Measurements from ENCODE around the gene STIMATE. TPM values are rescaled to one million over a fixed set of nuclear protein-coding genes. Genes with fewer than 3 reads are reported as not detected.

Gene STIMATE
- polyA plus RNA-seq, 4 donors = 13.4 to 15.8 (median 14.5) TPM

DNA sequence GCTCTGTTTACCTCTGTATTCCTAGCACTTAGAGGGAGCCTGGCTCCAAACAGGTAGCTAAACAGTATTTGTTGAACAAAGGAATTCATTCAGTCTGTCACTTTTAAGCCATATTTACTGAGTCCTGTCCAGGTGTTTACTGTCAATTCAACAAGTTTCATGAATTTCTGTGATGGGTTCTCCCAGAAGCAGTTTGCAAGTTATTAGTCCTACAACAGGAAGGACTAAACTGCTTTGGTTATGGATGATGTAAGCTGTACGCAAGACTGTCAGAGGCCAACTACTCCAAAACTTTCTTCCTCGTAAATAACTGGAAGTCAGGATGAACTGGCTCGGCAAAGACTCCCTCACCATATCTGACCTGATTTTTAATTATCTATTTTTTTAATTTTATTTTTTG is 25.1 kb downstream of the STIMATE start:
- DNase-seq (ENCODE audit: low read depth in 4 of 4, low spot score in 3 of 4) = no peak

DNA sequence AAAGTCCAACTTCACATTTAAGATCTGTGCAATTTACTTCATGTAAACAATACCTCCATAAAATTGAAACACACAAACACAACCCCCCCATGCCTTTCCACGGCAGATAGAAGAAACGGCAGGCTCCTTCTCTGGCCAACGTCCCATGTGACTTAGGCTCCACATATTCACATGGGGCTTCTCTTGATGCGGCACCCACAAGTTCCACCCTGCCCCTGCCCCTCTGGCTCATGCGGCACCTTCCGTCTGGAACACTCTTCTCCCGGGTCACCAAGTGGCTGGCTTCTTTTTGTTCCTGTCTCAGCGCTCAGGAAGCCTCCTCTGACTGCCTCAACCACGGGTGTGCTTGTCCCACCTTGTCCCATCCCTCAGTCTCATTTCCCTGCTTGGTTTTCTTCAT is 25.6 kb downstream of the STIMATE start:
- DNase-seq (ENCODE audit: low read depth in 4 of 4, low spot score in 3 of 4) = no peak

DNA sequence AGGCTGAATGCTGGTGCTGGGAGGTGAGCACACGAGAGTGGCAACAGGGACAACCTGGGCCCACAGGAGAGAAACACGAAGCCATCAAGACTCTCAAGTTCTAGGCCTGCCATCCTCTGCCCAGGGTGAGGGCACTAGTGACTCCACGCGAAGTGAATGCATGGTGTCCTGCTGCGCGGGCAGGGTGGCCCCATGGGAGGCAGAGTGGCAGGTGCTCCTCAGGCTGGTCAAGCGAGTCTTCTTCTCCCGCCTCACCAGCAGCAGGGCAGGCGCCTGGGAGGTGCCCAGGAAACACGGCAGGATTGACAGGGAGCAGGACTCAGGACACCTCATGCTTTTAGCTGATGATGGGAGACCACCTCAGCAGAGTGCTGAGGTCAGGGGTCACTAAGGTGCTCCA is 26.9 kb downstream of the STIMATE start:
- DNase-seq (ENCODE audit: low read depth in 4 of 4, low spot score in 3 of 4) = no peak

DNA sequence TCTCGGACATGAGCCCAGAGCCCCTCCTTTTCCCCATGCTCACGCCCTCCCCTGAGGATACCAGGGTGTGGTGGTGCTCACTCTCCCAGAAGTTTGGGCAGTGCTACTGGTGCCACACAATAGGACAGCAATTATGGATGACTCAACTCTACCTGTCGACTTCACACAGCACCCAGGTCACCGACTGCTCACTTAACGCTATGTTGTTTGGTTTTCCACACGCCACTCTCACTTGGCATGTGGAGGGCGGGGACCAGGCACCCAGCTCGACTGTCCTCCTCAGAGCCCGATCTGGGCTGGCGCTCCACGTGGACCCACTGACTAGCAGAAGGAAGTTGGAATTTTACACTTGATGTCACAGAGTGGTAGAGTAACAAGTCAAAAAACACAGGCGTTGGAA is 30.9 kb downstream of the STIMATE start:
- DNase-seq (ENCODE audit: low read depth in 4 of 4, low spot score in 3 of 4) = no peak

DNA sequence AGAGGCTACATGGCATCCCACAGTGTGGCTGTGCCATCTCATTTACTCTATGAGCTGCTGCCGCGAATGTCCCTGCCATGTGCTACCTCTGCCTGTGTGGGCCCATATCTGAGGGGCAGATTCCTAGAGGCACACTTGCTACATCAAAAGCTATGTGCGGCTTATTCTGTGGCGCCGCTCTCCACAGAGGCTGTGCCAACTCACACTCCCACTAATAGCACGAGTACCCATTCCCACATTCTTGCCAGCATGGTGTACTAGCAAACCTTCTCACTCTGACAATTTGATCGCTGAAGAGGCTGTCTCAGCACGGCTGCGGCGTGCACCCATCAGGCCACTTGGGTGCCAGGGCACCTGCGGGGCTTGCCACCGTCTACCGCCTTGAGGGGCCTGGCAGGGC is 31.4 kb downstream of the STIMATE start:
- no peak for DNase-seq (ENCODE audit: low read depth in 4 of 4, low spot score in 3 of 4)

DNA sequence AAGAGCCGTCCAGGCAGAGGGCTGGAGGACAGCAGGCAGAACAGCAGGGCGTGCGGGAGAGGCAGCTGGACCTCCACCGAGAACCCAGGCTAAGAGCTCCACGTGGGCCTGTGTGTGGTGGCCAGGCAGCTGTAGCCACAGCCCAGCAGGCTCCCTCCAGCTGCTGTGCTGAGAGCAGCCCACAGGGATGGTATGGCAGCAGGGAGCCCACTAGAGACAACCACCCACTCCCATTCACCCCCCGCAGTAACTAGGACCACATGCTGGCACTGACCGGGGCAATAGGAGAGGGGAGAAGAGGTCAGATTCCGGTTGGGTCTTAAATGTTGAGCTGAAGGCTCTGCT is 37.0 kb downstream of the STIMATE start:
- DNase-seq (ENCODE audit: low read depth in 4 of 4, low spot score in 3 of 4) = no peak

DNA sequence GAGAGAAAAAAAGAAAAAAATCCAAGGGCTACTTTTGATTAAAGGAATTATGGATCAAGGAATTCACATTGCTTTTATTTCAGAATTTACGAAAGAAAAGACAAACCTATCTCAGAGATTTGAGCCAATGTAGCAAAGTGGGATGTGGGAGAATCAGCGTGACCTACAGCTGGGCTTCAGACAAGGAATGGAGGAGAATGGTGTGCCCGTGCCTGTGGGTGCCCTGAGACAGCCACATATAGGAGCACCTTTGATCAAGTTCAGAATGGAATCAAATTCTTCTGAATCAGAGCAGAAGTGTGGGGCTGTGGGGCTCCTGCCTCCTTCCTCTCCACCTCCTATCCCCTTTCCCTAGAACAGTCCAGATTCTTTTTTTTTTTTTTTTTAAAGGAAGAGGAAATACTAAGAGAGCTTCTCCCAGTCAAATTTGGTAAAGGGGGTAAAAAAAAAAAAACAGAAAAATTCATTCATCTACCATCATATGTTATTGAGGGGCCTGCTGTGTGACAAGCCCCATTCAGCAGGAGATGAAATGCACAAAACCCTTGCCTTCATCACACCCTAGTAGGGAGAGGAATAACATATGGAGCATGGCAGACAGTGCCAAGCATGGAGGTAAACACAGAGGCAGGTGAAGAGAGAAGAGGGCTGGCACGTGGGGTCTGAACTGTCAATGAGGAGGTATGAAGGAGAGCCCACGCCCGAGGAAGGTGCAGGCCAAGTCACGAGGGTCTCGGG is 37.5 kb downstream of the STIMATE start:
- DNase-seq (ENCODE audit: low read depth in 4 of 4, low spot score in 3 of 4) = no peak

DNA sequence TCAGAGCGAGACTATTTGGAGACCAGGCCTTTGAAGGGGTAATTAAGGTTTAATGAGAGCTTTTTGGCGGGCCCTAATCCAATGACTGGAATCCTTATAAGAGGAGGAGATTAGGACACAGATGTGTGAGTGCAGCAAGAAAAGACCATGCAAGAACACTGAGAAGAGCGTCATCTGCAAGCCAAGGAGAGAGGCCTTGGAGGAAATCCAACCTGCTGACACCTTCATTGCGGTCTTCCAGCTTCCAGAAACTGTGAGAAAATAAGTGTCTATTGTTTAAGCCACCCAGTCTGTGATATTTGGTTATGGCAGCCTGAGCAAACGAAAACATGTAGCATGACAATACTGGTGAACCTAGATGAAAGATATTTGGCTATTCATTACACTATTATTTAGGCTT is 39.5 kb downstream of the STIMATE start:
- no peak for DNase-seq (ENCODE audit: low read depth in 4 of 4, low spot score in 3 of 4)

DNA sequence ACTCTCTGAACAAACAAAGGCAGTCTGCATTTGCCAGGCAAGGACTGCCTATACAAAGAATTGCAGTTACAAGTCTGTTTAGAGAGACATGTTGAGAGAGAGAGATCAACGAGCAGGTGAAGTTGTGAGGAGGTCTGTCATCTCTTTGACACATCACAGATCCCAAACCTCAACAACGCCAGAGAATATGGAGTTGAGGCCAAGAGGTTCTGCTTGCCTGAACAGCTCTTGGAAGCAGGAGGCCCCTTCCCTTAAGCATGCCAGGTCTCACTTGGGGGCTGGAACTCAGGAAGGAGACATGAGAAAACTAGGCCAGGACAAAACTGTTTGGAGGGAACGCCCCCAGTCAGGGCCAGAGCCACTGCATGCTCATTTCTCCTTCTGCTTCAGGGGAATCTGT is 40.2 kb downstream of the STIMATE start:
- no peak for DNase-seq (ENCODE audit: low read depth in 4 of 4, low spot score in 3 of 4)

DNA sequence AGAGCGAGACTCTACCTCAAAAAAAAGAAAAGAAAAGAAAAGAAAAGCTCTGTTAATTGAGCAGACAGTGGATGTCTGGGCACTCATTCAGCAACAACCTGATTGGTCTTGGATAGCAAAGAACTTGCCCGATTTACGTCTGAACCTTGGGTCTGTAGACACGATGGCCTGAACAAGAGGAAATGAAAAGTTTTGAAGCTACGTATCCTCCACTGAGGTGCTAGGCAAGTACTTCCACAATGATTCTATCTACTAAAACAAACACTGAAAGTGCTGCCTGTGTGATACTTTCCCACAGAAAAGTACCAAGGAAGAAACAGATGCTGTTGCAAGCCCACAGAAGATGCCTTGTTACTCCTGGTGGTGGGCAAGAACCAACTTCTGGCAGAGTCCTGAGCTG is 40.7 kb downstream of the STIMATE start:
- no peak for DNase-seq (ENCODE audit: low read depth in 4 of 4, low spot score in 3 of 4)

DNA sequence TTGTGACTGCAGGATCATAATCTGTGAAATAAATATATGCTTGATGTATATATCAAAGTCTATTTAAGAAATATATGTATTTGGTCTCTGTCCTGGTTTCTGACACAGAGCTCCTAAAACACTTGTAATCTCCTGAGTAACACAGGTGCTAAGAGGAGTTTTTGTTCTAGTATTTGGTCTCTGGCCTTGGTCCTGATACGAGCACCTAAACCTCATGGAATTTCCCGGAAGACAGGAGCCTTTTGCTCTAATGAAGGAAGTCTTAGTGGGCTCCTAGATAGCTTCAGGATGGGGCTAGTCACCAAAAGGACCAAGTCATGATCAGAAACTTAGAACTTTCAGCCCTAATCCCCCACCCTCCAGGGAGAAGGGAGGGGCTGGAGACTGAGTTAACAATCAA is 43.3 kb downstream of the STIMATE start:
- no peak for DNase-seq (ENCODE audit: low read depth in 4 of 4, low spot score in 3 of 4)

DNA sequence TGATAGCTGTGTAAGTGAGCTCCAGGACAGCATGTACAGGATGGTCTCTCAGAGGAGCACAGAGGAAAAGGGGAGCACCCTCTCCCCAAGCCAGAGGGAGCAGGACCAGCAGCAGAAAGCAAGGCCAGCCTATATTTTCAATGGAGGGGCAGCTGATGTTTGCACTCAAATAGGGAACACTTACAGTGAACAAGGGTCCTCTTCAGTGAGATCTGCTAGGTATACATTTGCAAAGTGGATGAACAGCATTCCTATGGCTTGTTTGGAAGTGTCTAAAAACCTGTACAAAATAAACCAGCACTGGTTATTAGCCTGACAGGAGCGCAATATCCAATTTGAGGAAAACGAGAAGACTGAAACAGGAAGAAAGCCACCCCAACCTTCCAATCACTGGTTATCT is 44.9 kb downstream of the STIMATE start:
- no peak for DNase-seq (ENCODE audit: low read depth in 4 of 4, low spot score in 3 of 4)

DNA sequence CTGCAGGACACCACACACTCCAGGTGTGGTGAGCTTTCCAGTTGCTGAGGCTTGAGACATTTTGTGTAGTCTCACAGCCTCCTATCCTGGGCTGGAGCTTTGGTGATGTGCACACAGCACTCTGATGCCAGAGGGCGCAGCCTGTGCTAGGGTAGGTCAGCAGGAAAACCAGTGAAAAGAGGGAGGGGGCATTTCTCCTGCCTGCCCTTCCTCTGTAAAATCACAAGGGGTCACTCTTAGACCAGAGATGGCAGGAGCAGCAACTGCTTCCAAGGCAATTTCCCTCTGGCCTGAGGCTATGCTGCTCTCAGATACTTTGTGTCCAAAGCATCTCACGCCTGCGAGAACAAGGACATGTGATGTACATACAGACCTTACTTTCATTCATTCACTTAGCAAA is 46.0 kb downstream of the STIMATE start:
- no peak for DNase-seq (ENCODE audit: low read depth in 4 of 4, low spot score in 3 of 4)

DNA sequence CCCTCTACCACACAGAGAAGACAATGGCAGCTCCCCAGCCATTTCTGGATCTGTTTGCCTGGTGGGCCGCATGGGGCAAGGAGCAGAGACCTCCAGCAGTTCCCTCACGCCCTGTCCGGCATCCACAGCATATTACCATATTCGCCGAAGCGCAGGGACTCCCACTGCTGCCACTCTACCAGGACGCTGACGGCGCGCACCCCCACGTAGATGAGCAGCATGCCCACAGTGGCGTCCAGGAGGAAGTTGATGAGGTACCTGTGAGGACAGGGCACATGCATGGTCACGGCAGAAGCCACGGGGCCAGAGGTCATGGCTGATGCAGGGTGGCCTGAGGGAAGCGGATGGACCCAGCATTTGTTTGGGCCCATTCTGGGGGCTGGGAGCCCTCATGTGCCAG is 47.7 kb downstream of the STIMATE start:
- DNase-seq (ENCODE audit: low read depth in 4 of 4, low spot score in 3 of 4) = no peak

DNA sequence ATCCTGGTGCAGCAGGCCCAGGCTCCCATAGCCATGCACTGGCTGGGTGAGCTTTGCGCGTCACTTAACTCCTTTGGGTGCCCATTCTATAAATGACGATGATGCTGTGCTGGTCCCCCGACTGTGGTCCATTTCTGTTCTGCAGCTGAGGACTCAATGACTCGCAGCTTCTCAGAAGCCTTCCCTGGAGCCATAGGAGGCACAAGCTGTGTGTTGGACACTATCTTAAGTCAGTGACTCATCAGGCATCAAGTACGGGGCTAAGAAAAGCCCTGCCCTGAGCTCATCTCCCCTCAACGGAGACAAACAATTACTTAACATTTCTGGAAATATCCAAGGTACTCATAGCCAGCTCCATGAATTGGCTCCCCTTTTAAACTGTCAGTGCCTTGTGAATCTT is 48.7 kb downstream of the STIMATE start:
- no peak for DNase-seq (ENCODE audit: low read depth in 4 of 4, low spot score in 3 of 4)

DNA sequence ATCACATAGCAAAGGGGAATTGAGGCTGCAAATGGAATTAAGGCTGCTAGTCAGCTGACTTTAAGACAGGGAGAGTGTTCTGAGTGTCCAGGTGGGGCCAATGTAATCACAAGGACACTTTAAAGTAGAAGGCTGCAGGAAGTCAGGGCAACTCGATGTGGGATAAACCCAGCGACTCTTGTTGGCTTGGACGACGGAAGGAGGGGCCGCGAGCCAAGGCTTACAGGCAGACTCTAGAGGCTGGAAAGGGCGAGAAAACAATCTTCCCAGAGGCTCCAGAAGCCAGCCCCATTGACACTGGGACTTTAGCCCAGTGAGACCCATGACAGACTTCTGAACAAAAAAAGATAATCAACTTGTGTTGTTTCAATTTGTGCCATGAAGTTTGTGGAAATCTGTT is 49.6 kb downstream of the STIMATE start:
- no peak for DNase-seq (ENCODE audit: low read depth in 4 of 4, low spot score in 3 of 4)

DNA sequence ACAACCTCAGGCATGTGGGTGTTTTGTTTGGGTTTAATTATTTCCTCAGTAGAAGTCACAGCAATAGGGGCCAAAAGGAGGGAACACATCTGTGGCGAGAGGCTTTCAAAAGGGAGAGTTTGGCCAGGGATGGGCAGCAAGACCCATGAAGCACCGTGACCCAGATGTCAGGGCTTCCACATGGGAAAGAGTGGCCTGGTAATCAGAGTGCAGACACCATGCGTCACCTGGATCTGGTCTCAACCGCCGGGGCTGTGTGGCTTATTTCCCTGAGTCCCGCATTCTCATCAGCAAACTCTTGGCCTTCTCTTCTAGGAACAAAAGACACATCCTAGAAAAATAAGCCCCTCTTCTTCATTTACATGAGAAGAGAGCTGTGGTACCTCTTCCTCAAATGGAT is 50.1 kb downstream of the STIMATE start:
- DNase-seq (ENCODE audit: low read depth in 4 of 4, low spot score in 3 of 4) = no peak

DNA sequence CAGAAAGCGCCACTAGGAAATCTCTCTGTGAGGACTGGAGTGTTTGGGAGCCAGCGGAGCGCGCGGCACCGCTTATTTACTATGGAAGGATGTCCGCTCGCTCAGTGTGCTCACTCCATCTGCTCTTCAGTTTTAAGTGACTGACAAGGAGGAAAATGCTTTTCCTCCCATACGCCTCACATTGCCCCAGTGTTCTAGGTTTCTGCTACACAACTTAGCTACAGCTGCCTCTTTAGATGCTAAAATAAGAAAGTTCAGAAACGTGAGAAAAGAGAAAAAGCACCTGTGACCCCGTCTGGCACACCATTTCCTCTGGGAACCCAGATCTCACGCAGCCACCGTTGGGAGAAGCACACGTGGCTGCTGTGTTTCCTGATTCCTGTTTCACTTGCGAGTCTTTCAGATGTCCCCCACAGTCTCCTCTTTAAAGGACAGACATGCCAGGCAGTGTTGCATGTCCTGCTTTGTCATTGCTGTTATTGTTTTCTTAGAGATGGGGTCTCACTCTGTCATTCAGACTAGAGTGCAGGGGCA is 50.8 kb downstream of the STIMATE start:
- DNase-seq (ENCODE audit: low read depth in 4 of 4, low spot score in 3 of 4) = no peak

DNA sequence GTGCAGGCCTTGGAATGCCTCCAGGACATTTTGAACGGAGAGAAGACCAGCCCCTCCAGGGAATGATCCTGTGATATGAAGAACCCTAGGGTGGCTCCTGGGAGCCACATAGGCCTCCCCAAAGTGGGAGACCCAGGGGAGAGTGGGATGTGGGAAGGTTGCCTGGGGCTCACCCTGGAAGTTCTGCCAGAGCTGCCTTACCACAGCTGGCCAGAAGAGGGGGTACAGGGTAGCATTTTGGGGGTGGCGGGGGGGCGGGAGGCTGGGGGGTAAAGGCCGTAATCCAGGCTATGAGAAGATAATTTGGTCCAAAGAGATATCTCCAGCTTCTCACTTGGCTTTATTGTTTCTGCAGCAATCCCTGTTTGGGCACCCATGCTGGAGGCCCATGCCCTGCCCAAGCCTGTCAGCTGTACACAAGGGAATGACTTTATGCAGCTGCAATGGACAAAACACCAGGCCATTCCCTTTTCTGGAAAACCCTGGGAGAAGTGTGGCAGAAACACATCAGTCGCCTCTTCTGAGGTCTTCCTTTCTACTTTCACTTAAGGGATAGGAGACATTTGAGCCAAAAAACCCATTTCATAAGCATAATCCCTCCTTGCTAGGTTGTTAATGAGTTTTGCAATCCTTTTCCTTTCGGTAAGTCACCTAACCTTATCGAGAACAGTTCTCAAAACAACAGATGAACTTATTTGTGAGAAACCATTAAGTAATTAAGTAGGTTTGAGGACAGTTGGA is 51.5 kb downstream of the STIMATE start:
- no peak for DNase-seq (ENCODE audit: low read depth in 4 of 4, low spot score in 3 of 4)

DNA sequence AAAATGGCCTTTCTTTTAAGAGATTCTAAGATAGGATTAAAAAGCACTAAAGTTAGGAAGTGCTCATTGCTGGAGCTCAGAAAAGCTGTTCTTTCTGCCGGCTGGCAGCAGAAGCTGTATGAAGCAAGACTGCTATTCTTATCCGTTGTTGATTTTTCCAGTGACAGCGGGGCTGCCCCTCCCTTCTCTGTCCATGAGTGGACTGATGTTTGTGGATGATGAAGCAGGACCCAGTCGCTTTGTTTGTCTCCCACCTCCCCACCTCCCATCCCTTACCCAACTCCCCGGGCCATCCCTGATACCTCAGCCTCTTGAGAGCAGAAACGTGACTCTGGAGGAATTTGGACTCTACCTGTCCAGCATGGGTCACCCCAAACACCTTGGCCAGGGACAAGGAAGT is 52.2 kb downstream of the STIMATE start:
- DNase-seq (ENCODE audit: low read depth in 4 of 4, low spot score in 3 of 4) = no peak

DNA sequence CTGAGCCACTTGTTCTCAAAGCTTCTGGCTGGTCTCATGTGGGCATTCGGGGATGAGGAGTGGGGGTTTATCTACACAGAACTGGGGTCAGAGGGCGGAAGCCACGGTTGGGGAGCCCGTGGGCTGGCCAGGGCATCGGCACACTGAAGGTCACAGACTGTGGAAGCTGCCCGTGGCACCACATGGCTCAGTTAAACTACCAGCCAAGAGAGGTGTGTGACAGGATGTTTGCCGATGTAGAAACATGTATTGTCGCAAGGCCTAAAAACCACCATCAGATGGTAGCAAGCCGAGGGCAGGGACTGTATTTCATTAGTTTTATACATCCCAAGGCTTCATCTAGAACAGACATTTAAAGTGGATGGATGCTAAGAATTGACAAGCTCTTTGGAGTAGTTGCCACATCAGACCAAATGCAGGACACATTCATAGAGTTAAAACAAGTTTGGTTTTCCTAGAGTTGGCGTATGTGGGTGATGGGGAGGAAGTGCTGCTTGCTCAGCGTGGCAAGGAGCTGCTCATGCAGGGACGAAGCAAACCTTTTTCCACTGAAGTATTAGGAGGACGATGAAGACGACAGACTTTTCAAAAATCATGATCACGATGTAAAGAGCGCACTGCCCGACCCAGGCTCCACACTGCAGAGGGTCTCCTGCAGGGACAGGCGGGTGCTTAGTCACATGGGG is 52.9 kb downstream of the STIMATE start:
- no peak for DNase-seq (ENCODE audit: low read depth in 4 of 4, low spot score in 3 of 4)

DNA sequence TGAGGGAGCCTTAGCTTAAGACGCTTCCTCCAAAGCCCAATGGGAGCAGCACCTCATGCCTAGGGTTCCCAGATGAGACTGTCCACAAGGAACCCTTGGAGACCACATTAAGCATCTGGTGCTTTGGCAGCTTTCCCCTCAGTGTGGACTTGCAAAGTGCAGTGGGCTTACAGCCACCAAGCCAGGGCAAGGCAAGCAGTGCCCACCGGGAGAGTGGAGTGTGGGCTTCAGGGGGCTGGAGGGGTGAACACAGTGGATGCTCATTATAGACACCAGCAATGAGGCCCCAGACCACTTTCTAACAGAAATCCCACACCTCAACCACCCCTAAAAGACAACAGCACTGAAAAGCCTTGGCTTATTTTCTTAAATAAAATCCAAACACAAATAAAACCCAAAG is 53.5 kb downstream of the STIMATE start:
- no peak for DNase-seq (ENCODE audit: low read depth in 4 of 4, low spot score in 3 of 4)

Measured in right renal pelvis (tissue), 4 donors.